Adipose tissue (tissue), 3 donors: ENCODE results near the gene EIF4G3. TPM values are rescaled to one million over a fixed set of nuclear protein-coding genes. Genes with fewer than 3 reads are reported as not detected.
"Not testable (repeated sequence)": the region's sequence is repeated elsewhere in the genome, so short reads cannot be mapped to it uniquely, and the experiment has no call there.

ENCODE experiments used
- H3K27ac ChIP-seq: one replicate; pipeline ENCODE4 v1.5.1; 2013; ENCODE audit warnings: low read depth, low read length
- WGBS, 3 donors: extraction: QIAGEN DNeasy Blood & Tissue Kit; methylation state at CpG; one replicate each; pipeline ENCODE4 v1.1.7; 2013; 5-methylcytosine and 5-hydroxymethylcytosine counted together
- polyA plus RNA-seq, 3 donors: library from polyadenylated mRNA; stranded (reverse); fragments of 200-250 nt; gene quantifications; one replicate each; pipeline ENCODE4 v1.2.3, GENCODE V29; 2013
- donor health status: healthy with polysubstance abuse.
- donor health status: Bipolar disorder and iron deficiency.
- donor health status: healthy.

The EIF4G3 gene
- polyA plus RNA-seq, 3 donors: 5.4 to 24.1 (median 19.0) TPM

DNA sequence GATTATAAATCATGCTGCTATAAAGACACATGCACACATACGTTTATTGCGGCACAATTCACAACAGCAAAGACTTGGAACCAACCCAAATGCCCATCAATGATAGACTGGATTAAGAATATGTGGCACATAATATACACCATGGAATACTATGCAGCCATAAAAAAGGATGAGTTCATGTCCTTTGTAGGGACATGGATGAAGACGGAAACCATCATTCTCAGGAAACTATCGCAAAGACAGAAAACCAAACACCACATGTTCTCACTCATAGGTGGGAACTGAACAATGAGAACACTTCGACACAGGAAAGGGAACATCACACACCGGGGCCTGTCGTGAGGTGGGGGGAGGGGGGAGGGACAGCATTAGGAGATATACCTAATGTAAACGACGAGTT, 82.4 kb downstream of the EIF4G3 start:
- not testable (repeated sequence) for H3K27ac ChIP-seq
- 90 to 94% (median 93%) methylated on average over 7 of the region's 9 CpGs for WGBS, 3 donors

DNA sequence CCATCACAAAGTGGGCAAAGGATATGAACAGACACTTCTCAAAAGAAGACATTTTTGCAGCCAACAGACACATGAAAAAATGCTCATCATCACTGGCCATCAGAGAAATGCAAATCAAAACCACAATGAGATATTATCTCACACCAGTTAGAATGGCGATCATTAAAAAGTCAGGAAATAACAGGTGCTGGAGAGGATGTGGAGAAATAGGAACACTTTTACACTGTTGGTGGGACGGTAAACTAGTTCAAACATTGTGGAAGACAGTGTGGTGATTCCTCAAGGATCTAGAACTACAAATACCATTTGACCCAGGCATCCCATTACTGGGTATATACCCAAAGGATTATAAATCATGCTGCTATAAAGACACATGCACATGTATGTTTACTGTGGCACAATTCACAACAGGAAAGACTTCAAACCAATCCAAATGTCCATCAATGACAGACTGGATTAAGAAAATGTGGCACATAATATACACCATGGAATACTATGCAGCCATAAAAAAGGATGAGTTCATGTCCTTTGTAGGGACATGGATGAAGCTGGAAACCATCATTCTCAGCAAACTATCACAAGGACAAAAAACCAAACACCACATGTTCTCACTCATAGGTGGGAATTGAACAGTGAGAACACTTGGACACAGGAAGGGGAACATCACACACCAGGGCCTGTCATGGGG, 83.3 kb downstream of the EIF4G3 start:
- H3K27ac ChIP-seq: not testable (repeated sequence)
- 63 to 87% (median 74%) methylated on average over 2 of the region's 2 CpGs for WGBS, 3 donors

DNA sequence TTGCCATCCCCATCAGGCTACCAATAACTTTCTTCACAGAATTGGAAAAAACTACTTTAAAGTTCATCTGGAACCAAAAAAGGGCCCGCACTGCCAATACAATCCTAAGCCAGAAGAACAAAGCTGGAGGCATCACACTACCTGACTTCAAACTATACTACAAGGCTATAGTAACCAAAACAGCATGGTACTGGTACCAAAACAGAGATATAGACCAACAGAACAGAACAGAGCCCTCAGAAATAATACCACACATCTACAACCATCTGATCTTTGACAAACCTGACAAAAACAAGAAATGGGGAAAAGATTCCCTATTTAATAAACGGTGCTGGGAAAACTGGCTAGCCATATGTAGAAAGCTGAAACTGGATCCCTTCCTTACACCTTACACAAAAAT, 84.2 kb downstream of the EIF4G3 start:
- 93 to 100% (median 98%) methylated on average over 1 of the region's 2 CpGs for WGBS, 3 donors
- H3K27ac ChIP-seq: not testable (repeated sequence)

DNA sequence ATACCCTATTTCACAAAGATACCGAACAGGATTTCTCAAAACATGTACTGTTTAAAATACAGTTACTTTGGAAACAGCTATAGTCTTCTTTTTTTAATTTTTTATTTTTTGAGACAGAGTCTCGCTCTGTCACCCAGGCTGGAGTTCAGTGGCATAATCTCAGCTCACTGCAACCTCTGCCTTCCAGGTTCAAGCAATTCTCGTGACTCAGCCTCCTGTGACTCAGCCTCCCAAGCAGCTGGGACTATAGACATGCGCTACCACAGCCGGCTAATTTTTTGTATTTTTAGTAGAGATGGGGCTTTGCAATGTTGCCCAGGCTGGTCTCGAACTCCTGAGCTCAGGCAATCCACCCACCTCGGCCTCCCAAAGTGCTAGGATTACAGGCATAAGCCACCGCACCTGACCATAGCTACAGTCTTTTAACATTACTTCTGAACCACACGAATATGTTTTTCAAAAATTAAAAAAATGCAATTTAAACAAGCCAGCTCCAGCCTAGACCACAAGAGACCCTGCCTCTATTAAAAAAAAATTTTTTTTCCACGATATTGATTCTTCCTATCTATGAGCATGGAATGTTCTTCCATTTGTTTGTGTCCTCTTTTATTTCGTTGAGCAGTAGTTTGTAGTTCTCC, 85.5 kb downstream of the EIF4G3 start:
- 62 to 87% (median 65%) methylated on average over 11 of the region's 11 CpGs for WGBS, 3 donors
- H3K27ac ChIP-seq: not testable (repeated sequence)

DNA sequence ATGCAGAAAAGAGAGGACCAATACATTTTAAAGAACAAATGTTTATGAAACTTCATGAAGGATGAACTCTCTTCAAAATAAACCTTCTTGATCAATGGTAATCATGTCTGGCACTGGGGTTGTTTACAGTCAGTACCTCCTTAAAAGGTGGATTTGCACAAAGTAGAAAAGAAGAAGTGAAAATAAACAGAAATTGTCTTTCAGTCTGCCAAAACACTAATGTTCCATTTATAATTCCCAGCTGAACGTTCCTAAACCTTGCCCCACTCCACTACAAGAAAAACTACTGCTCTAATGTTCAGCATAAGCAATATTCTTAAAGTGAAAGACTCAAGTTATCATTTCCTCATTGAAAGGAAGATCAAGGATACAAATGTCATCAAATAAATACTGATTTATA, 86.2 kb downstream of the EIF4G3 start:
- WGBS, 3 donors: 5 to 13% (median 12%) methylated on average over 1 of the region's 1 CpG
- no peak overlapping the region for H3K27ac ChIP-seq

DNA sequence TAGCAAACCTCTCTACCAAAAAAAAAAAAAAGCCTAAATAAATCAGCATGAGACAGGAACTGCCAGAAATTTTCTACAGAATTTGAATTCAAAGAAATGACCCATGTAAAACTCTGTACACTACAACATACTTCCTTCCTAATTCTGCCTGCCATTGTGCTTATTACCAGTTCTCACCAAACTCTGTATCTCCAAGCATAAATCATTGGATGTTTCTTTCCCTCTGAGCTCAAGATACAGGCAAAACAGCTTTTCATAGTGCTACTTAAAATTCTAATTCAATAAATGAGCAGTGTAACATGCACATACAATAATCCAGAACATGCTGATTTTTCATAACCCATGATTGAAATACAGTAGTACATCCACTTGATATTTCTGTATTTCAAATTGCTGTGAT, 87.0 kb downstream of the EIF4G3 start:
- H3K27ac ChIP-seq: no peak overlapping the region

DNA sequence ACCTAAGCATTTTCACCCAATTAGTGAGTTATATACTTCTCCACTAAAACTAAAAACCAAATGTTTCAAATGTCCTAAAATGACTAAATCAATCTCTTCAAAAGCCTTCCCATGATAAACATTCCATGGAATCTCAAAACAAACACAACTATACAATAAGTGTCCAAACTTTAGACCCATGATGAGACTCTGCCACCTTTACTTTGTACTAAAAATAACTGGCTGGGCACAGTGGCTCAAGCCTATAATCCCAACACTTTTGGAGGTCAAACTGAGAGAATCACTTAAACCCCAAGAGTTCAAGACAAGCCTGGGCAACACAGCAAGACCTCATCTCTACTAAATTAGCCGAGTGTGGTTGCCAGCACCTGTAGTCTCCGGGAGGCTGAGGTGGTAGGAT, 87.4 kb downstream of the EIF4G3 start:
- 55 to 91% (median 66%) methylated on average over 2 of the region's 2 CpGs for WGBS, 3 donors
- H3K27ac ChIP-seq: no peak overlapping the region

DNA sequence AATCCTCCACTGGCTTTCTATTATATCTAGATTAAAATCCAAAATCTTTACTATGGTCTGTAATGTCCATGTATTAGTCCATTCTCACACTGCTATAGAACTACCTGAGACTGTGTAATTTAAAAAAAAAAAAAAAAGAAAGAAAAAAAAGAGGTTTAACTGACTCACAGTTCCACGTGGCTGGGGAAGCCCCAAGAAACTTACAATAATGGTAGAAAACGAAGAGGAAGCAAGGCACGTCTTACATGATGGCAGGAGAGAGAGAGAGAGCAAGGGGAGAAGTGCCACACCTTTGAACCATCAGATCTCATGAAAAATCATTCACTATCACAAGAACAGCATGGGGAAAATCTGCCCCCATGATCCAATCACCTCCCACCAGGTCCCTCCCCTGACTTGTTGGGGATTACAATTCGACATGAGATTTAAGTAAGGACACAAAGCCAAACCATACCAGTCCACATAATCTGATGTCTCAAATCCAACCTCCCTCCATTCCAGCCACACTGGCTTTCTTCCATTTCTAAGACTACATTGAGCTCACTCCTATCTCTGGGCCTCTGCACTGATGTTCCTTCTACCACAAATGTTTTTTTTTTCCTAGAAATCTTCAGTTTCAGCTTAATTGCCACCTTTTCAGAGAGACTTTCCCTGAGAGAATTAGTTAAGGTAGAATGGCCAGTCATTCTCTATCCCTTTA, 92.4 kb downstream of the EIF4G3 start:
- WGBS, 3 donors: 55 to 69% (median 55%) methylated on average over 4 of the region's 4 CpGs
- no peak overlapping the region for H3K27ac ChIP-seq

DNA sequence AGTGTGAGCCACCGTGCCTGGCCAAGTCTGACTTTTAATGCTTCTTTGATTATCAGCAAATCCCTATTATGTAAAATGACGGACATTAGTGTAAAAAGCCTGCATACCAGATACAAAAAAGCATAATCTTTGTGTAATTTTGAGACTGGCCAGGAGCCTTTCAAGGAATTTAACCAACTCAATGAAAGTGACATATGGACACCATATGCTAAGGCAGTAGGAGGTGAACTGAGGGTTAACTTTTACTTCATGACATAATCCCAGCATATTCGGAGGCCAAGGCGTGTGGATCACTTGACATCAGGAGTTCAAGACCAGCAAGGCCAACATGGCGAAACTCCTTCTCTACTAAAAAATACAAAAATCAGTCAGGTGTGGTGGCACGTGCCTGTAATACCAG, 94.6 kb downstream of the EIF4G3 start:
- H3K27ac ChIP-seq: no peak overlapping the region
- WGBS, 3 donors: 86 to 92% (median 90%) methylated on average over 6 of the region's 6 CpGs

DNA sequence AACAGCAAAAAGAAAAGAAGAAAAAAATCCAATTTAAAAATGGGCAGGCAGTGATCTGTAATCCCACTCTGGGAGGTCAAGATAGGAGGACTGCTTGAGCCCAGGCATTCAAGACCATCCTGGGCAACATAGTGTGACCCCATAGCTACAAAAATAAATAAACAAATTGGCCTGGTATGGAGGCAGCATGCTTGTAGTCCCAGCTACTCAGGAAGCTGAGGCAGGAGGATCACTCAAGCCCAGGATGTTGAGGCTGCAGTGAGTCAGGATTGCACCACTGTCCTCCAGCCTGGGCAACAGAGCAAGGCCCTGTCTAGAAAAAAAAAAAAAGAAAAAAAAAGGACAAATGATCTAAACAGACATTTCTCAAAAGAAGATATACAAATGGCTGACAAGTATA, 99.6 kb downstream of the EIF4G3 start:
- no peak overlapping the region for H3K27ac ChIP-seq

DNA sequence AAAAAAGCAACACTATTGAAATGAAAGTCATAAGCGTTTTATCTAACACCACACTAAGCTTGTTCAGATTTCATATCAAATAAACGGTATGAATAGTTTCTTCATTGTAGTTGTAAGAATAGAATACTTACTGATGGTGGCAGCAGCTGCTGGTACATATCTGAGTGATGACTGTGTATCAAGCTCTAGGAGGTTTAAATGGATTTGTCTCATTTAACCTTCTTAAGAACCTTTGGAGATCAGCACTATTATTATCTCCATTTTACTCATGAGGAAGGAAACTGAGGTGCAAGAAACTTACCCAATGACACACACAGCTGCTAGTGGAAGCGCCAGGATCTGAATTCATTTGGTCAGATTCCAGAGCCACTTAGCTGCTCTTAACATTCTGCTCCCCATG, 104.0 kb downstream of the EIF4G3 start:
- H3K27ac ChIP-seq: no peak overlapping the region
- 62 to 84% (median 67%) methylated on average over 3 of the region's 3 CpGs for WGBS, 3 donors

DNA sequence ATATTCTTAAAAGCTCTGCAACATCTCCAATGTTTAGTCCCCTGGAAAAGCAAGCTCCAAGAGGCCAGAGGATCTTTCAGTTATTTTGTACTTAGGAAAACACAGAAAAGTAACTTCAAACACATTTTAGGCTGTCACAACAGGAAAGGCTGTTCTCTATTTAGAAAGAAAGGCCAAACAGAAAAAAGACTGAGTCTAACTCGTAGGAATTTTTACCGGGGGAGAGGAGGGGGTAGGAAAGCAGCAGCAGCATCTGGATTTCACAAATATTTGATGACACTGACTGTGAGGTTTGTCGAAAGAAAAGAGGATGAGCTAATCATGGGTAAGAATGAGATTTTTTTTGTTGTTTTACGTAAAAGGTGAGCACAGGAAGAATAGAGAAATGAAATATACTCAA, 107.1 kb downstream of the EIF4G3 start:
- no peak overlapping the region for H3K27ac ChIP-seq
- 17 to 73% (median 25%) methylated on average over 4 of the region's 4 CpGs for WGBS, 3 donors

DNA sequence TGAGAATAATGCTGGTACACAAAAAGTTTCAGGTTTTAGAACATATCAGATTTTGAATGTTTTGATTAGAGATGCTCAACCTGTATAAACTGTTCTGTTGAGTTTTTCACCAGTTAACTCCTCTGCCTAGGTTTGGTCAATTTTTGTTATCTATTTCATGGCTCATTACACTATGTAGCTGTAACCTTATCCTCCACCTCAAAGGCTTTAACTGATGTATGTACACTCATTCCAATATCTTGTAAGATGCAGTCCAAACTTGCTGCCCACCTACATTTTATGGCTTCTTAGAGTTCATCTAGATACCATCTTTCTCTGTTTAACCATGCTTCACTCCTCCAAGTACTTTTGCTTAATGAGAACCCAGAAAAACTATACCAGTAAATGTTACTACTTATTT, 107.8 kb downstream of the EIF4G3 start:
- no peak overlapping the region for H3K27ac ChIP-seq

DNA sequence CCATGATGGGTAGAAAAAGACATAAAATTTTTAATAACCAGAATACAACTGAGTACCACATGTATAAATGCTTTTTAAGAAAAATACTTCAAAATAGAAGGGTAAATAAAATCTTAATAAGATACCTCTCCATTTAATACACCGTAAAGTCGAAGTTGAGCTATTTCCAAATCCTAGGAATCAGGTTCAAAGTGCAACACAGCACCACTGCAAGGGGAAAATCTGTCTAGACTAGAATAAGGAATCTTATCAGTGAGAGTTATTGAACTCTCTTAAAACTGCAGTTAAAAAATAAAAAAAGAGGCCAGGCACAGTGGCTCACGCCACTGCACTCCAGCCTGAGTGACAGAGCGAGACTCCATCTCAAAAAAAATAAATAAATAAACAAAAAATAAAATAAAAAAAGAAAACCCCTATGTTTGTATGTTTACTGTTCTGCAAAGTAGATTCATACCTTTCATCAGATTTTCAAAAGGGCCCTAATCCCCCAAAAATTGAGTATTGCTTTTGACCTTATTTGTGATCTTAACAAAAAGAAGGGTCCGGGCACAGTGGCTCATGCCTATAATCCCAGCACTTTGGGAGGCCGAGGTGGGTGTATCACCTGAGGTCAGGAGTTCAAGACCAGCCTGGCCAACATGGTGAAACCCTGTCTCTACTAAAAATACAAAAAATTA, 109.0 kb downstream of the EIF4G3 start:
- no peak overlapping the region for H3K27ac ChIP-seq
- 75 to 98% (median 97%) methylated on average over 6 of the region's 6 CpGs for WGBS, 3 donors

DNA sequence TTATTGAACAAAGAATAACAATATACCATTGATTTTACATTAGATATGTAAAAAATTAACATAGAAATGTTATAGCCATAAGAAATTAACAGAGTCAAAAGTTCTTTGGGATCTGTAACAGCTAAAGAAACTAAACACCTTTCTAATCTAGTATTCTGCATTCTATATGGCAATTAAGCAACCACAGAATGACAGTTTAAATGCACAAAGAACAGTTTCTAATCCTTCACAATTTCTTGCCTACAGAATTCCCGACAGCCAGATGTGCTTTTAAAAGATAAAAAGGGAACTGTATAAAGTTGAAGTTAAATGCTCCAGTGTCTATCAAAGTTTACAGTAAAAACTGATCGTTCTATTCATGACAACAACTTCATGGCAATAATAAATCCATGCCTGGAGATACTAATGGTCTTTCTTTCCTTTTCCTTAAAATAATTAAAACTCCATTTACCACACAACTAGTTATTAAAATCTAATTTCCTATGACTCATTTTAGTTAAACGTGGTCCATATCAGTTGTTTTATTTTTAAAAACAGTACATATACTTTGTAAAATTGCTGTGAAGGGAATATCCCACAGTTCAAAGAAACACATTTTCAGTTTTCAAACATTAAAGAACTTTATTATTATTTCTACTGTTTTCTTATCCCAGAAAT, 110.2 kb downstream of the EIF4G3 start:
- WGBS, 3 donors: 35 to 53% (median 36%) methylated on average over 3 of the region's 3 CpGs
- H3K27ac ChIP-seq: no peak overlapping the region

DNA sequence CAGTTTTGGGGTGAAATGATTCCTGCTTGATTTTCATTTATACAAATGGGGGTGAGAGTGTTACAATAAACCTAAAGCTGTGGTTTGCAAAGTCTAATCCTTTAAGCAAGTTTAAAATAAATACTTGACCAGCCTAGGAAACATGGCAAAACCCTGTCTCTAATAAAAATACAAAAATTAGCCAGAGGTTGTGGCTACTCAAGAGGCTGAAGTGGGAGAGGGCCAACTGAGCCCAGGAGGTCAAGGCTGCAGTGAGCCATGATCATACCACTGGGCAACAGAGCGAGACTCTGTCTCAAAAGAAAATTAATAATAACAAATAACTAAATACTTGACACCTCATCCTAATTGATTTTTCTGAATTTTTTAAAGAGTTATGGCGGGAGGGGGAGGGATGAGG, 110.8 kb downstream of the EIF4G3 start:
- 94 to 97% (median 97%) methylated on average over 2 of the region's 2 CpGs for WGBS, 3 donors
- no peak overlapping the region for H3K27ac ChIP-seq

DNA sequence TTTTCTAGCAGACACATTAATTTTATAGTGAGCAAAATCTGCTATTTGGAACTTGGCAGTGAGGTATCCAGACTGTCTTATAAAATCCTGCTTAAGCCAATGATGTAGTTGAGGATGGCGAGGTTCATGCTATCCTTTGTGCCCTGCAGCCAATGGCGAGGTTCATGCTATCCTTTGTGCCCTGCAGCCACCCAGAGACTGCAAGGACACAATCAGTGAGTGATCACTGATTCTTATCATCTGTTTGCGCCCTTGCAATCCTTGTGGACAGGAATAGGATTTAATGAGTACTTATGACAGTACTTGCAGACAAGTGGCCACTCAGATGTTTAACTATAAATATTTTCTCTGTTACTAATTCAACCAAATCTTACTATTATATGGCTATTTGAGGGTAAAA, 112.6 kb downstream of the EIF4G3 start:
- WGBS, 3 donors: 94 to 98% (median 97%) methylated on average over 3 of the region's 3 CpGs
- no peak overlapping the region for H3K27ac ChIP-seq

DNA sequence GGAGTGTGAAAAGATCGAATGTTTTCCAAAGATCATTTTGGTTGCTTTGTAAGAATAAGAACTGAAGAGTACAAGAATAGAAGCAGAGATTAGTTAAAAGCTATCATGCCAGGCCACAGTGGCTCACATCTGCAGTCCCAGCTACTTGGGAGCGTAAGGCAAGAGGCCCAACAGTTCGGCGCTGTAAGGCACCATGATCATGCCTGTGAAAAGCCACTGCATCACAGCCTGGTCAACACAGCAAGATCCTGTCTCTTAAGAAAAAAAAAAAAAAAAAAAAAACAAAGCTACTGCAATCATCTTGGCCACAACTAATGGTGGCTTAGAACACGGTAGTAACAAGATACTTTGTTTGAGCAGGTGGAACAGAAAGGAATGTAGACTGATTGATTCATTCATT, 116.2 kb downstream of the EIF4G3 start:
- no peak overlapping the region for H3K27ac ChIP-seq
- WGBS, 3 donors: 91 to 96% (median 95%) methylated on average over 5 of the region's 5 CpGs

DNA sequence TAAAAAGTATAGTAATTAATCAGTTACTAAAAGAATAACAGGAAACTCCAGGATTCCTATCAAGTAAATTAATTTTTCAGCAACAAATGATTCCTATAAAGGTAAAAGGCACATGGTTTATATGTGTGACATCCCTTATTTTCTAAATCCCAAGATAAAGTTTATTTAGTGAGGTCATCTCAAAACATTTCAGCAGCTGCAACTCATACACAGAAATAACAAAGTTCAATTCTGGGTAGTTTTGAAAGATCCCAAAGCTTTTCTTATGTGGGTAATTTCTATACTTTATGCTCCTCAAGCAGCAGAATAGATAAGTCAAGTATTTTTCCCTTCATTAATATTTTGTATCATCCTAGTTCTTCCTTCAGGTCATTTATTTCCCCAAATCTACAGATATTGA, 117.7 kb downstream of the EIF4G3 start:
- H3K27ac ChIP-seq: no peak overlapping the region
